Mesenchymal stem cell (in vitro differentiated cells and primary cell): ENCODE results near the gene CD209.

Source experiments
- DNase-seq: peaks from one replicate; pipeline ENCODE4 v3.0.0-alpha.2; 2013
- H2AFZ ChIP-seq: one replicate; pipeline ENCODE4 v1.6.1; 2013; ENCODE audit warnings: low read depth, mild to moderate bottlenecking, control low read depth, inconsistent platforms, low read length, moderate library complexity
- H2AK5ac ChIP-seq: 2 replicates; pipeline ENCODE4 v1.6.1; 2013; ENCODE audit warnings: low read length, moderate library complexity, mild to moderate bottlenecking, inconsistent platforms; ENCODE audit not compliant: severe bottlenecking
- H2BK120ac ChIP-seq: one replicate; pipeline ENCODE4 v1.6.1; 2013; ENCODE audit warnings: low read depth, mild to moderate bottlenecking, inconsistent platforms, low read length, moderate library complexity
- H2BK12ac ChIP-seq, 2 experiments: one replicate each; pipeline ENCODE4 v1.6.1; 2013; ENCODE audit warnings: inconsistent platforms in 2 of 2, low read length in 2 of 2, mild to moderate bottlenecking in 2 of 2, moderate library complexity in 2 of 2, control low read depth in 1 of 2
- H2BK15ac ChIP-seq: one replicate; pipeline ENCODE4 v1.6.1; 2013; ENCODE audit warnings: mild to moderate bottlenecking, low read depth, inconsistent platforms; ENCODE audit not compliant: poor library complexity, severe bottlenecking
- H2BK5ac ChIP-seq: 2 replicates; pipeline ENCODE4 v1.6.1; 2013; ENCODE audit warnings: low read depth, mild to moderate bottlenecking, low read length, control low read depth, inconsistent platforms; ENCODE audit not compliant: poor library complexity, severe bottlenecking
- H3K14ac ChIP-seq, 2 experiments: one replicate each; pipeline ENCODE4 v1.6.1; 2013; ENCODE audit warnings: inconsistent platforms in 2 of 2, low read length in 2 of 2, control low read depth in 1 of 2, mild to moderate bottlenecking in 1 of 2, moderate library complexity in 1 of 2
- H3K18ac ChIP-seq, 2 experiments: one replicate each; pipeline ENCODE4 v1.6.1; 2013; ENCODE audit warnings: inconsistent platforms in 2 of 2, low read length in 2 of 2, control low read depth in 1 of 2, low read depth in 1 of 2, mild to moderate bottlenecking in 1 of 2
- H3K23ac ChIP-seq, 2 experiments: one replicate each; pipeline ENCODE4 v1.6.1; 2013; ENCODE audit warnings: inconsistent platforms in 2 of 2, low read length in 2 of 2, mild to moderate bottlenecking in 2 of 2, moderate library complexity in 2 of 2, control low read depth in 1 of 2
- H3K27ac ChIP-seq: 2 replicates; pipeline ENCODE4 v1.5.1; 2013; ENCODE audit warnings: mild to moderate bottlenecking, moderate library complexity, low read length, control low read depth, inconsistent platforms; ENCODE audit not compliant: poor library complexity, severe bottlenecking
- H3K27me3 ChIP-seq, 2 experiments: 2 replicates each; pipeline versions ENCODE4 v1.6.1 to v1.7.0; 2013; ENCODE audit warnings: low read length in 2 of 2, mild to moderate bottlenecking in 2 of 2, moderate library complexity in 2 of 2, control low read depth in 1 of 2, inconsistent platforms in 1 of 2; ENCODE audit not compliant: control insufficient read depth in 1 of 2, insufficient read depth in 1 of 2
- H3K36me3 ChIP-seq, 2 experiments: 2 replicates each; pipeline versions ENCODE4 v1.6.1 to v1.7.0; 2013; ENCODE audit warnings: low read length in 2 of 2, control low read depth in 1 of 2, inconsistent platforms in 1 of 2, low read depth in 1 of 2, mild to moderate bottlenecking in 1 of 2; ENCODE audit not compliant: insufficient read depth in 2 of 2, control insufficient read depth in 1 of 2
- H3K4ac ChIP-seq, 2 experiments: one replicate each; pipeline ENCODE4 v1.6.1; 2013; ENCODE audit warnings: inconsistent platforms in 2 of 2, low read length in 2 of 2, mild to moderate bottlenecking in 2 of 2, moderate library complexity in 2 of 2, control low read depth in 1 of 2, low read depth in 1 of 2
- H3K4me1 ChIP-seq: 2 replicates; pipeline ENCODE4 v1.6.1; 2013; ENCODE audit warnings: low read depth, low read length, control low read depth; ENCODE audit not compliant: control insufficient read depth, insufficient read depth
- H3K4me2 ChIP-seq: 2 replicates; pipeline ENCODE4 v1.6.1; 2013; ENCODE audit warnings: low read length, mild to moderate bottlenecking, inconsistent platforms; ENCODE audit not compliant: poor library complexity, severe bottlenecking
- H3K4me3 ChIP-seq, 2 experiments: 2 replicates each; pipeline versions ENCODE4 v1.5.1 to v1.7.0; 2013; ENCODE audit warnings: low read length in 2 of 2, mild to moderate bottlenecking in 2 of 2, control low read depth in 1 of 2, low read depth in 1 of 2; ENCODE audit not compliant: insufficient read depth in 1 of 2
- H3K79me1 ChIP-seq: replicated peaks from 2 replicates; pipeline ENCODE4 v1.6.1; 2013; ENCODE audit warnings: mild to moderate bottlenecking, control low read depth, low read length, inconsistent platforms; ENCODE audit not compliant: poor library complexity, severe bottlenecking
- H3K9ac ChIP-seq: 2 replicates; pipeline ENCODE4 v1.7.0; 2013; ENCODE audit warnings: mild to moderate bottlenecking, low read length, moderate library complexity
- H3K9me3 ChIP-seq: 2 replicates; pipeline ENCODE4 v1.7.0; 2013; ENCODE audit warnings: mild to moderate bottlenecking, low read length; ENCODE audit not compliant: control insufficient read depth
- H4K8ac ChIP-seq: one replicate; pipeline ENCODE4 v1.6.1; 2013; ENCODE audit warnings: inconsistent platforms, mild to moderate bottlenecking, low read length, moderate library complexity
- H4K91ac ChIP-seq: one replicate; pipeline ENCODE4 v1.6.1; 2013; ENCODE audit warnings: mild to moderate bottlenecking, low read length, inconsistent platforms
- WGBS: methylation state at CpG from one replicate; pipeline ENCODE4 v1.1.7; 2013; ENCODE audit warnings: mixed read lengths; 5-methylcytosine and 5-hydroxymethylcytosine counted together

CD209 gene

GRCh38 chr19:7694499-7694898 lies 52.8 kb downstream of the CD209 start:
- Histone ChIP-seq H2AK5ac (no peak overlapping the region), H4K91ac (no peak overlapping the region), H3K27me3 (peaks cover 18 to 40% of the 10 kb centered on the region in 2 experiments), H3K36me3 (no peaks in the 10 kb centered on the region), H3K4me3 (no peak overlapping the region), H2BK15ac (no peak overlapping the region), H3K23ac (no peak overlapping the region), H3K4me1 (no peaks in the 10 kb centered on the region), H3K14ac (no peak overlapping the region), H2BK120ac (no peak overlapping the region), H3K4ac (no peak overlapping the region), H2BK12ac (no peak overlapping the region), H3K4me2 (no peak overlapping the region), H2AFZ (no peak overlapping the region), H3K27ac (no peak overlapping the region), H4K8ac (no peak overlapping the region), H3K9ac (no peak overlapping the region), H3K79me1 (no peaks in the 10 kb centered on the region), H3K9me3 (no peaks in the 10 kb centered on the region), H3K18ac (no peak overlapping the region), H2BK5ac (no peak overlapping the region)
- DNase-seq: no peak
- 65% methylated on average over 4 of the region's 4 CpGs for WGBS

GRCh38 chr19:7692417-7693088 lies 54.8 kb downstream of the CD209 start:
- Histone ChIP-seq H2AK5ac (no peak overlapping the region), H3K4ac (no peak overlapping the region), H2BK12ac (no peak overlapping the region), H3K27ac (no peak overlapping the region), H3K4me2 (no peak overlapping the region), H2BK5ac (no peak overlapping the region), H3K4me3 (no peak overlapping the region), H2BK15ac (no peak overlapping the region), H3K27me3 (peaks cover 1 to 31% of the 10 kb centered on the region in 2 experiments), H4K8ac (no peak overlapping the region), H4K91ac (no peak overlapping the region), H2BK120ac (no peak overlapping the region), H3K4me1 (no peaks in the 10 kb centered on the region), H3K36me3 (no peaks in the 10 kb centered on the region), H3K9ac (no peak overlapping the region), H2AFZ (no peak overlapping the region), H3K9me3 (no peaks in the 10 kb centered on the region), H3K79me1 (no peaks in the 10 kb centered on the region), H3K14ac (no peak overlapping the region), H3K23ac (no peak overlapping the region), H3K18ac (no peak overlapping the region)
- no peak for DNase-seq
- 83% methylated on average over 13 of the region's 13 CpGs for WGBS

- H3K27ac ChIP-seq: no peak overlapping the region
- no peak overlapping the region for H2BK12ac ChIP-seq
- no peak overlapping the region for H2AFZ ChIP-seq
- no peaks in the 10 kb centered on the region for H3K9me3 ChIP-seq
- no peak overlapping the region for H2AK5ac ChIP-seq
- no peak overlapping the region for H3K23ac ChIP-seq
- no peak overlapping the region for H3K9ac ChIP-seq
- H3K4me1 ChIP-seq: no peaks in the 10 kb centered on the region
- peak overlapping the region; percentile 21 for H4K91ac ChIP-seq
- H3K4me3 ChIP-seq: no peak overlapping the region
- H3K14ac ChIP-seq: no peak overlapping the region
- H2BK120ac ChIP-seq: no peak overlapping the region
- no peak for DNase-seq
- H3K4me2 ChIP-seq: no peak overlapping the region
- no peaks in the 10 kb centered on the region for H3K36me3 ChIP-seq
- peak overlapping the region; percentile 24 for H4K8ac ChIP-seq
- H3K4ac ChIP-seq: no peak overlapping the region
- H3K27me3 ChIP-seq: peaks cover 0 to 24% of the 10 kb centered on the region in 2 experiments
- H3K79me1 ChIP-seq: no peaks in the 10 kb centered on the region
- no peak overlapping the region for H2BK5ac ChIP-seq
- no peak overlapping the region for H3K18ac ChIP-seq
- no peak overlapping the region for H2BK15ac ChIP-seq
Measured at GRCh38 chr19:7691497-7691896, 55.8 kb downstream of the CD209 start.

- DNase-seq: no peak
- H3K9ac ChIP-seq: no peak overlapping the region
- H3K14ac ChIP-seq: no peak overlapping the region
- no peaks in the 10 kb centered on the region for H3K9me3 ChIP-seq
- H3K18ac ChIP-seq: no peak overlapping the region
- 89% methylated on average over 8 of the region's 8 CpGs for WGBS
- H2BK120ac ChIP-seq: no peak overlapping the region
- H3K4me2 ChIP-seq: no peak overlapping the region
- no peak overlapping the region for H2AFZ ChIP-seq
- no peak overlapping the region for H2BK5ac ChIP-seq
- H3K4me1 ChIP-seq: no peaks in the 10 kb centered on the region
- no peaks in the 10 kb centered on the region for H3K36me3 ChIP-seq
- no peak overlapping the region for H2AK5ac ChIP-seq
- peak overlapping the region; percentile 39 for H4K91ac ChIP-seq
- H3K4me3 ChIP-seq: no peak overlapping the region
- H2BK15ac ChIP-seq: peak overlapping the region; percentile 7
- no peak overlapping the region for H3K4ac ChIP-seq
- no peaks in the 10 kb centered on the region for H3K79me1 ChIP-seq
- H3K27me3 ChIP-seq: peaks cover 0 to 22% of the 10 kb centered on the region in 2 experiments
- H3K23ac ChIP-seq: no peak overlapping the region
- H2BK12ac ChIP-seq: no peak overlapping the region
- no peak overlapping the region for H3K27ac ChIP-seq
- H4K8ac ChIP-seq: peak overlapping the region; percentile 24
Measured at GRCh38 chr19:7690779-7691258, 56.5 kb downstream of the CD209 start.
